GM18498 (cell line): ENCODE measurements around the gene EIF4E1B.

Experiments
- ATAC-seq: cut with Tn5 transposase; IDR thresholded peaks from one replicate; pipeline ENCODE4 v1.9.1; 2021; ENCODE audit warnings: mild to moderate bottlenecking, moderate library complexity; ENCODE audit not compliant: unreplicated experiment

The EIF4E1B gene

DNA sequence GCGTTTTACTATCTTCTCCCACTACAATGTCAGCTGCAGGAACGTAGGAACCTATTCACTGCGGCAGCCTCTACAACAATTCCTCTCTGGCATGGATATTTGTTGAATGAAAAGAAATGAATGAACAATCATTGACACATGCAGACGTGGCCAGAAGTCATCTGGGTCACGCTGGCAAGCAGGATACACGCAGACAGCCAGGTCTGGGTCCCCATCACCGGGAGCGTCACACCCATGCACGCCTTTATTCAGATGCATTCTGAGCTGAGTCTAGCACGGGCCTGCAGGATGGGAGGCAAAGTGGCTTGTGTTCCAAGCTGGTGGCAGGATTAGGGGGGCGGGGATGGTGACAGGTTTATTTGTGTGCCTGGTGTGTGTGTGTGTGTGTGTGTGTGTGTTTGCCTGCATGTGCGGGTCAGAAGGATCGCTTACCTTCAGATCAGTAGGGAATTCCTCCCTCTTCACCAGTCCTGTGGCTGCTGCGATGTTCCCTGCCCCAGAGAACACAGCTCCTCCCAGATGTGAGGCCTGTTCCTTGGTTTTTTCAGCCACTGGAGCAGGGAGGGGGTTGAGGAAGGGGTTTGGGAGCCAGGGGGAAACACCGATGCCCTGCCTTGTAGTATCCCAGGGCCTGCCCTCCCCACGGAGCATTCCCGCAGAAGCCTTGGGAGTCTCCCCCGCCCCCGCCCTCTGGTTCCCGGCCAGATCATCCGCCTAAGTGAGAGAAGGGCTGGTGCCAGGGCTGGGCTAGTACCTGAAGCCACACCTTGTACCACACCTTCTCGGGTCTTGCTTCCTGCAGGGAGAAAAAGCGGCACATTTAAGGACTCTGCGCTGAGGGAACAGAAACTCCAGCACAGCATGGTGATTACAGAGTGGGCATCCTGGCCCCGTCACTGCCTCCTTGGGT lies 4.3 kb upstream of the EIF4E1B start:
- no peak for ATAC-seq

DNA sequence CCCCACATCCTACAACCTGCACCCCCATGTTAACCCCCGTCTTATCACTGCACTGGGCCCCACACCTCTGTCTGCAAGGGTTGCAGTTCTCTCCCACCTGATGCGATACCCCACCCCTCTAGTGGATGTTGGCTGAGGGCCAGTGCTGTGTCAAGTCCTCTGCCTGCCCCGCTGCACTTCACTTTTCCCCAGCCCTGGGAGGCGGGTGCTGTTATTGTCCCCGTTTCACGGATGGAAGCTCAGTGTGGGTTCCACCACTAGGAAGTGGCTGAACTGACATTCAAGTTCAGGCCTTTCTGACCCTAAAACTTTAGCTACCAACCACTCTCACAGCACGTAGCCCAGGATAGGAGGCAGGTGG lies 3.6 kb upstream of the EIF4E1B start:
- no peak for ATAC-seq

DNA sequence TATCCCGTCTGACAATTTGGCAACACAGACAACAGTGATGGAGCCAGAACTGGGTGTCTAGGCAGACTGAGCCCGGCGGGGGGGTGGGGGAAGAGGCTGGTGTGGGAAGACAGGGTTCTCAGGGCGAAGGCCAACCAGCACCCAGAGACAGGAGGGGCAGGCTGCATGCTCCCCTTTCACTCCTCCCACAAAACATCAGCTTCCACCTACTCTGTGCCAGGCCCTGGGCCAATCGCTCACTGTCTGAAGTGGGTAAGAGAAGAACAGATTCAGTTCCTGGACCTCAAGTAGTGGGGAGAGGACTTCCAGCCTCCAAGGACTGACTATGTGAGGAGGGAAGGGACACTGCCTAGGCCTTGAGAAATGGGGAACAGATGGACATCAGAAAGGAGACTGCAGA lies 2.9 kb upstream of the EIF4E1B start:
- ATAC-seq, result no peak

DNA sequence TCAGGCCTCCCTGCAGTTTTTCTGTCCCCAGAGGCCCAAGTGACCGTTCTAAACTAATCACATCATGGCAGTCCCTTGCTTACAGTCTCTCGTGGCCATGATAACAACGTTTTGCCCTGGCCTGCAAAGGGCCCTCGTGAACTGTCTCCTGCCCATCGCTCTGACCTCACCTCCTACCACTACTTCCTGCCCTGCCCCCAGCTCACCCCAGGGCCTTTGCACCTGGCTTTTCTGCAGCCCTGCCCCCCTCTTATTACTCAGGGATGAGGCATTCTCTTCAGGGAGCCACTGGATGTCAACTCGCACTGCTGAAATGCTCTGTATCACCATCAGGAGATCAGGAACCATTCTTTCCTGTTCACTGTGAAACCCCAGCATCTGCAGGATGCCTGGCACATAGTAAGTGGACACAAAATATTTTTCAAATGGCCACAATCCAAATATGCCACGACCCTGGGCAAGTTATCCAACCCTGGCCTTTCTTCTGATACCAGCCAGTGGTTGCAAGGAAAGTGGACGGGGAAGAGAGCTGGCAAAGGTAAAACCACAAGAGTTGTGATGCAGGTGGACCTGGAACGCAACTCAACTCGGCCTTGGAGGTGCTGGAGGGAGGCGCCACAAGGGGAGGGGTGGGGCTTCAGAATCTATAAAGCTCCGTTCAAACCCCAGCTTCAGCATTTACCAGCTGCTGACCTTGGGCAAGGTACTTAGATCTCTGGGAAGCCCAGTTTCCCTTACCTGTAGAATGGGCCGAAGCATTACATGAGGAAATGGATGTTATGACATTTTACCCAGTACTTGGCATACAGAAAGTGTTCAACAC lies 1.9 kb upstream of the EIF4E1B start:
- ATAC-seq, result no peak

DNA sequence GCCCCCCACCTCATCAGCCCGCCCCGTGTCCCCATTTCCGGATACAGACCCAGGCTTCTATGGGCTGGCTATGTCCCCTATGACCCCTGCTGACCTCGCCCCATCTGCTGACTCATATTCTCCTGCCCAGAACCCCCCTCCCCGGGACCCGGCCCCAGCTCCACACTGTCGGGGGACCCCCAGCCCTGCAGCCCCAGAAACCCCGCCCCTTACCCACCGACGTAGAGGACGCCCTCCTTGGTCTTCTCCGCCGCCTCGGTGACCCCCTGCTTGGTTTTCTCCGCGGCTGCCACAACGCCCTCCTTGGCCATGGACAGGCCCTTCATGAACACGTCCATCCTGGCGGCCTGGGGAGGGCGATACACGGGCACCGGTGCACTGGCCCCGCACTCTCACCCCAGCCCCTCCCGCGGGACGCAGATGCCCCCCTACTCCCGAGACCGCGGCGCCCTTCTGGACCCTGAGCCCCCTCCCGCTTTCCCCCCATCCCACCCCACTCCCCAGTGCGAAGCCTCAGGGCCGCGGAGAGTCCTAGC lies 1.1 kb upstream of the EIF4E1B start:
- ATAC-seq, result no peak

DNA sequence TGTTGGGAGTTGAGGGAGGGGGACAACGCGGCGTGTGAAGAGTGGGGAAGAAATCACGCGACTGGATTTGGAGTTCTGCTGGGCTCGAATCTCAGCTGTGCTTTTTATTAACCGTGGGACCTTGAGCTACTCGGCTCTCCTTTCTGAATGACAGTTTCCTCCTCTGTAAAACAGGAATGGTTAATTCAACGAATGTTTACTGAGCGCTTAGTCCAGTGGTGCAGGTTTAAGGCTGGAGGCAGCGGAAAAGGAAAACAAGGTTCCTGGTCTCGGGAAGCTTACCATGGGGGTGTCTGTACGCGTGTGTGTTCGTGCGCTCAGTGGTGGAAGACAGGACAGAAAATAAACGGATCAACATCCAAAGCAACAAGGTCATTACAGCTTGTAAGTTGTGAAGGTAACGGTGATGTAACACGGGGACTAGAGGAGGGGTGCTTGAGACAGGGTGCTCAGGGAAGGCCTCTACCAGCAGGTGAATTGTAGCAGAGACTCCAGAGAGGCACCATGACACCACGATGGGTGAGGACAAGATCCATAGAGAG lies 277 bp downstream of the EIF4E1B start:
- ATAC-seq, result no peak

DNA sequence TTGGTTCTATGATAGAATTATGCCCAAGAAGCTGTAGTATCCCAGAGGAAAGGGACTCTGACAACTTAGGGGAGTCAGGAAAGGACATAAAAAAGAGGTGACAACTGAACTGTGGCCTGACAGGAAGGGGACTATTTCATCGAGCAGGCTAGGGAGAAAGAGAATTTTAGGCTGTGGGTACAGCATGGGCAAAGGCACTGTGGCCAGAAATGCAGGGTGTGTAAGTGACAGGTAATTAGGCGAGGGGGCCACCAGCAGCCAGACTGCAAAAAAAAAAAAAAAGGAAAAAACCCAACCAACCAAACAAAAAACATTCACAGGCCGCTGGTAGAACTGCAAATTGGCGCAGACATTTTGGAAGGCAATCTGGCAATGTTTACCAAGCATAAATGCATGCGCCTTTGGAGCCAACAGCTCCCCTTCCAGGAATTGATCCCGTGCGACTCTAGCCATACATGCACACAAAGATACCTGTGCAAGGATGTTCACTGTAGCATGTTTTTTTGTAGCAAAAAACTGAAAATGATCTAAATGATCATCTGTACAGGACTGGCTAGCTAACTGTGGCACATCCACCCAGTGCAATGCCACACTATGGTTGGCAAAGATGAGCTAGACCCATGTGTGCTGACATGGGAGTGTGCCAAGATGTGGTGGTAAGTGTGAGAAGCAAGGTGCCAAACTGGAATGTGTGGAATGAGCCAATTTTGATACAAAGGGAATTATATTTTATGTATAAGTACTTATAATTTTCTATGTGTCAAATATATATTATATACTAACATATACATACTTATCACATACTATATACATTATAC lies 1.1 kb downstream of the EIF4E1B start:
- no peak for ATAC-seq

DNA sequence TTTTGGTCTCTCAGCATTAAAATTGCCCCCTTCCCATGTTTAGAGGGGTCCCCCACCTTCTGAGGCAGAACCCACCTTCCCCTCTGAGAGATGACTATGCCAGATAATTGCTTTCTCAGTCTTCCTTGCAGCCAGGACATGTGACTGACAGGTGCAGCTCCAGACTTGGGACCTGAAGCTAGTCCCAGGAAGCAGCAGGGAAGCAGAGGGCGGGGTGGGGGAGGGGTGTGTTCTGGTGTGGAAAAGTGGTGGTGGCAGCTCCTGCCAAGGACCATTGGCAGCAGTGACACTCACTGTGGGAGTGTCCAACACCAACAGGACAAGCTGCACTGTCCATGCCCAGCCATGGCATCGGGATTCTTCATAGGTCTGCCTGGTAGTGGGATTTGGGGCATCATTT lies 2.3 kb downstream of the EIF4E1B start:
- no peak for ATAC-seq

DNA sequence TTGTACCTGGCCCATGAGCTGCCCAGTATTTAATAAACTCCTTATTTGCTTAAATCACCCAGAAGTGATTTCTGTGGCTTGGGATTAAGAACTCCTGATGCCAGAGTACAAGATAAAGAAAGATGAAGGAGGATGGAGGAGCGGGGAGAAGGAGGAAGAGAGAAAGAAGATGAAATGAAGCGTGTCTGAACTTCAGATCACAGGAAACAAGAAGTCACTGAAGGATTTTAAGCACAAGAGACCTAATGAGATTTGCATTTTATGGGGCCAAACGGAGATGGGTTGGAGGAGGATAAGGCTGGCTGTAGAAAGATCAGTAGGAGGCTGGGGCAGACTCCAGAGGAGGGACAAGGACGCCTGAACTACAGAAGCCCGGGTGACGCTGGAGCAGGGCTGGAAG lies 3.1 kb downstream of the EIF4E1B start:
- no peak for ATAC-seq

DNA sequence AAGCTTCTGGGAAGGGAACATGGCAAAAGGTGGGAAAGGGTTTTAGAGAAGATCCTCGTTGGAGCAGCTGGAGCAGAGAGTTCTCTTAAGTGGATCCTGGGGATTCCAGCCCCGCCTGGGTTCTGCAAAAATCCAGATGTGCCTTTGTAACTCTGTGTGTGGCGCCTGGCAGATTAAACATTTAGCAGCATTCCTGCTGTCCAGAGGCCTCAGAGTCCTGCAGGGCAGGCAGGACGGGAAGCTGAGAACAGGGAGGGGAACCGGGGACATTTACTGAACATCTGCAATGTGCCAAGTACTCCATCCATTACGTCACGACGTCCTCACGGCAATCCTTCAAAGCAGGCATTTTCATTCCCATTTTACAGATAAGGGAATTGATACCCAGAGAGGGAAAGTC lies 6.0 kb downstream of the EIF4E1B start:
- no peak for ATAC-seq

DNA sequence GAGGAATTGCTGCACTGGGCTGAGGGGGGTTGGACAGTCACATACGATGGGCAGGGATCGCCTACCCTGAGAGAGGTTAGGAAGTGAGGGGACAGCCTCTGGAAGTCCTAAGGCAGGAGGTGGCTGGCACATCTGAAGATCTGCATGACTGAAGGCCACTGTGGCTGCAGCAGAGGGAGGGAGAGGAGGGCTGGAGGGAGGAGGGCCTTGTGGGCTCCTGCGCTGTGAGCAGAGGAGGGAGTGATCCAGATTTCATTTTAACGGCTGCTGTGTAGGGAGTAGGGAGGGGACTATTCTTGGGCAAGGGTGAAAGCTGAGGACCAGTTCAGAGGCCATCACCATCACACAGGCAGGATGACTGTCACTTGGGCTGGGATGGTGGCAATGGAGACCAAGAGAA lies 7.1 kb downstream of the EIF4E1B start:
- ATAC-seq, result no peak

DNA sequence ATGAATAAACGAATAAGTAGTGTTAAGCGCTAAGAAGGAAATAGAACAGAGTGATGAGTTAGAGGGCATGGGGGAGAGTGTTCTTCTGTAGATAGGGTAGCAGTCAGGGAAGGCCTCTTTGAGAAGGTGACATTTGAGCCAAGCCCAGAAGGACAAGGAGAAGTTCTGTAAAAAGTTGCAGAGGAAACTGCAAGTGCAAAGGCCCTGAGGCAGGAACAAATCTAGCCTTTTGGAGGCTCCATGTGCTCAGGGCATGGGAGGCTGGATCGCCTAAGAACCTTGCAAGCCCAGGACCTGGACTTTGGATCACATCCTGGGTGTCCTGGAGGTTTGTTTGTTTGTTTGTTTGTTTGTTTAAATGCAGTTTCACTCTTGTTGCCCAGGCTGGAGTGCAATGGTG lies 8.0 kb downstream of the EIF4E1B start:
- no peak for ATAC-seq

DNA sequence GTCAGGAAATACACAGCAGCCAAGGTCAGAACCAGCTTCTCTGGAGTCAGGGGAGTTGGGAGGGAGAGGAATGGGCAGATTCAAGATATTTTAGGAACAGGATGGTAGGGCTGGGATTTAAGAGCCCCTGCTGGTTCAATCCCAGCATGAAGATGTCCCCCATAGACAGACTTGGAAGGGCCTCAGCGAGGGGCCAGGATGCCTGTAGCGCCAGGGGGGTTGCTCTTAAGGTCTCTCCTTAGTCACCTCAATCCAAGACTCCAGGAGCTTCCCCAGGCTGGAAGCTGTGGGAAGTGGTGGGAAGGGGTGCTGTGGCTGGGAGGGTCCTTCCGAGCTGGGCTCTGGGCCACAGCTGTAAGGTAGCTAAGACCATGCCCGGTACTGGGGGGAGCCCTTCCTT lies 8.7 kb downstream of the EIF4E1B start:
- ATAC-seq, result no peak

DNA sequence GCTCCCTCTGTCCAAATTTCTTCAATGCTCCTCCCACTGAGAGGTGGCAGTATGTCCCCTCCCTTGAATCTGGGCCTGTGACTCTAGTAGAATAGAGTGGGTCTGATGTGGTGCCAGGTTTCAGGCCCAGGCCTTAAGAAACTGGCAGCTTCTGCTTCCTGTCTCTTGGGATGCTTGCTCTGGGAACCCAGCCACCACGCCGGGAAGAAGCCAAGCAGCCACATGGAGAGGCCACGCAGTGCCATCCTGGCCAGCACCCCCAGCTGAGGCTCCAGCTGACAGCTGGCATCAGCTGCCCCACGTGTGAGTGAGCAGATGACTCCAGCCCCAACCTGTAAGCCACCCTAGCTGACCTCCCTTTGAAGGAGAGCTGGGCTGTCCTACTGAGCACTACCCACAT lies 9.5 kb downstream of the EIF4E1B start:
- no peak for ATAC-seq

DNA sequence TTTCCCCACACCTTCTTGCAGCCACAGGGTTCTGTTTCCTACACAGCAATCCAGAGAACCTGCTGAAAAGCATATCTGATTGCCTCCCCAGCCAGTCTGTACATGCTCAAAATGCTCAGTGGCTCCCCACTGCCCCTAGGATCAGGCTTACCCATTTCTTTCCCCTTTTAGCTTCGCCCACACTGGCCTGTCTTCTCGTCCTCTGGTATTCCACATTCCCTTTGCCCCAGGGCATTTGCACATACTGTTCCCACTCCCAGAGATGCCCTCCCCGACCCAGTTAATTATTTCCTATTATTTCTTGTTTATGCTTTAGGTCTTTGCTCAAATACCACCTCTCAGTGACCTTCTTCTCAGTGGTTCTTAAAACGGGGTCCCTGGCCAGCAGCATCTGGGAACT lies 10.1 kb downstream of the EIF4E1B start:
- ATAC-seq, result no peak

DNA sequence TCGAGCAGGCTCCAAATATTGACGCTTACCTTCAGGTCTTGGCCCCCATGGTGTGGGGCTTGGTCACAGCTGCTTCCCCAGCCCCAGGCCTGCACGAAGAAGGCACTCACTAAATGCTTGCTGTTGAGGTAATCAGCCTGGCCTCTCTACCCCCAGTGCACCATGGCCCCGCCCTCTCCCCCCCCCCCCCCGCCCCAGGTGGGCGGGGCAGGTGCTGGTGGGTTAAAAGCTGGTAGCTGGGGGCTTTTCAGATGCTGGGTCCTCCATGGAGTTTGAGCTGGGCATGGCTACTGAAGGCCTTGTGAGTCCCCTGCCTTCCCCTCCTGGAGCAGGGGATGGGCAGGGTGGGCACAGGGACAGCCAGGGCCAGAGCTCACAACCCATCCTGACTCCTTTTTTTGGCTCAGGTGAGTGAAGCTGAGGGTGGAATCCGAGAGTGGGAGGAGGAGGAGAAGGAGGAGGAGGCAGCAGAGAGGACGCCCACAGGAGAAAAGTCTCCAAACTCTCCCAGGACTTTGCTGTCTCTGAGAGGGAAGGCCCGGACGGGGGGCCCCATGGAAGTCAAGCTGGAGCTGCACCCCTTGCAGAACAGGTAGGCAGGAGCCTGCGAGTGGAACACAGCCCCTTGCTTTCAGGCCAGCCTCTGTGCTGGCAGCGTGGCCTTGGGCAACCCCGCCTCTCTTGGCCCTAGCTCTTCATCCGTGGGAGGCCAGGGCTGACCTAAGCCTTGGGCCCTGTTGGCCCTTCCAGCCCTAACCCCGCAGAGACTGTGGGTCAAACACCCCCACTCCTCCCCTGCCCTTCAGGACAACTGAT lies 12.4 kb downstream of the EIF4E1B start:
- no peak for ATAC-seq

DNA sequence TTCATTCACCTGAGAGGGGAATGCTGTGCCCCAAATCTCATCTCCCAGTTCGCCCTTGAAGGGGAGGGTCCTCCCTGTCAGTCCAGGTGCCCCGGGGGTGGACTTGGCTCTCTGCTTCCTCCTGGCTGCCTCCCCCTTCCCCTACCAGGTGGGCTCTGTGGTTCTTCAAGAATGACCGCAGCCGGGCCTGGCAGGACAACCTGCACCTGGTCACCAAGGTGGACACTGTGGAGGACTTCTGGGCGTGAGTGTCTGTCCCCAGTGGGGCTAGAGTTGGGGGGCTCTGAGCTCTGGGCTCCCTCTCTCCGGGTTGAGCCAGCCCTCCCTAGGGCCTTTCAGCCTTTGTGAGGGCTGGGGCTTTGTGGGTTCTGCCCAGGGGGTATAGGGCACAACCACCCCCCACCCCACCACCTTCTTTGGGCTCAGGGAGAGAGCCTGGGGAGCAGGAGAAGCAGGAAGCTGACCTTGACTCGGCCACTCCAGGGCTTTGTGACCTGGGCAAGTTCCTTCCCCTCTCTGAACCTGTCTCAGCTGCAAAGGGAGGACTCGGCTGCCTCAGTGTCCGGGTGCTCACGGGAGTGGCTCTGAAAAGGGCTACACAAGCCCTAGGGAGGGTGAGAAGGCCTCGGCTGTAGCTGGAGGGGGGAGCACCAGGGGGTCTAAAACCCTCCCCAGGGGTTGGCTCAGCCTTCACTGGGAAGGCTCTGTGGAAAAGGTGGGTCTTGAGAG lies 13.2 kb downstream of the EIF4E1B start:
- no peak for ATAC-seq

DNA sequence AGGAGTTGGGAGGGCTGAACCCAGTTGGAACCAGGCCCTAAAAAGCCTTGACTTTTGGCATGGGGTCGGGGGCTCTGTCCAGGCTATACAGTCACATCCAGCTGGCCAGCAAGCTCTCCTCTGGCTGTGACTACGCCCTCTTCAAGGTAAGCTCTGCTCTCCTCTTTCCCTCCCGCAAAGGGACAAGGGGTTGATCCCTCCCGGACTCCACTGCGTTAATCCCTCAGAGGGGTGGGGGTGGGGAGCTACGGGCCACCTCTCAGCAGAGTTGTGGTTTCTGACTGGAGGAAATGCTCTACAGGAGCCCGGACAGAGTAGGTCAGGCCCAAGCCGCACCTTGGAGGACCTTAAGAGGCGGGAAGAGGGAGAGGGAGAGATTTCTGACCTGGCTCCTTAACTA lies 13.8 kb downstream of the EIF4E1B start:
- no peak for ATAC-seq
